ENCODE data around the gene KIF21B.

Gene KIF21B

GRCh38 chr1:200989337-200989736 is 34.2 kb downstream of the KIF21B start:
- DNase-seq, result no peak

- DNase-seq, result no peak
These were observed 34.8 kb downstream of the KIF21B start for GRCh38 chr1:200988693-200989092.

DNA sequence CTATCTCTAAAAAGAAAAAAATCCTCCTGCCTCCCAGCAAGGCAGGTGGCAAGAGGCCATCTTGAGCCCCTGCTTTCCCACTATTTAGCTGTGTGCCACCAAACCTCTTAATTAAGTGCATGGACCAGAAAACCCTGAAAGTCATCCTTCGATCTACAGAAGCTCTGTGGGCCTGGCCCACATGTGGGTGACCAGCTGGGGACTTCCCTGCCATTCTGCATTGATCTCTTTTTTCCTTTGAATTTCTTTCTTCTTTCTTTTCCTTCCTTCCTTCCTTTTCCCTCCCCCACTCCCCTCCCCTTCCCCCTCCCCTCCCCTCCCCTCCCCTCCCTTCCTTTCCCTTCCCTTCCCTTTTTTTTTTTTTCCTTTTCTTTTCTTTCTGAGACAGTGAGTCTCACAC is 38.0 kb downstream of the KIF21B start:
- no peak for DNase-seq

- no peak for DNase-seq
These were observed 40.4 kb downstream of the KIF21B start for GRCh38 chr1:200983035-200983561.

DNA sequence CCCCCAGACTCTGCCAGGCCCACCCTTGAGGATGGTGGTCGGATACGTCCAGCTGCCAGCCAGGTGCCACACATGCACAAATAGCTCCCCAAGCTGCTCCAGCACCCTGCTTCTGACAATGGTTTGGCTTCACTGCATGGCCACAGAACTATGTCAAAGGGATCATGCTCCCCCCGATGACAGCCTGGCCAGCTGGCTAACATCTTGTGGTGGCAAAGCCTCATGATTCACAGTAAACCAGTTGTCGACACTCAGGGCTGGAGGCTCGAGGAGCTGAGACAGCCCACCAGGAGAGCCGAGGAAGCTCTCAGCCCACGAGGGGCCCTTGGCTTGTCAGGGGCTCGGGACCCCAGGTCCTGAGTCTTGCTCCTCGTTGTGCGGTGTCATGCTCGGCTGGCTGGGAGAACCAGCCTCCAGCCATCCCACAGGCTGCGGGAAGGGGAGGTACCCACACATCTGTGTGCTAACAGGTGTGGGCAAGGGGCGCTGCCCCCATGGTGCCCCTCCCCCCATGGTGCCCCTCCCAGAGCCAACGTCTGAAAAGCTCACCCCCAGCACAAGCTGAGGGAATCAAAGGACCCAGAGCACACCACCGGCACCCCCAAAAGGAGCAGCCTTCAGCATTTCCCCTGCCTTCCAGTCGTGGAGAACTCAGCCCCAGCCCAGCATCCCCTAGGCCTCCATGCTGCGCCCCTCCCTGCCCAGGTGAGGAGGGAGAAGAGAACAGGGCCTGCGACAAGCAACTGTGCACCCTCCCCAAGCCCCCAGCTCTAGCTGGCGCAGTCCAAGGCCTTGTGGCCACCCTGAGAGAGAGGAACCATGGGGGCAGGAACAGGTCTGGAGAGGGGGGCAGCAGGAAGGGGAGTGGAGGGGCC is 41.2 kb downstream of the KIF21B start:
- DNase-seq, result no peak

DNA sequence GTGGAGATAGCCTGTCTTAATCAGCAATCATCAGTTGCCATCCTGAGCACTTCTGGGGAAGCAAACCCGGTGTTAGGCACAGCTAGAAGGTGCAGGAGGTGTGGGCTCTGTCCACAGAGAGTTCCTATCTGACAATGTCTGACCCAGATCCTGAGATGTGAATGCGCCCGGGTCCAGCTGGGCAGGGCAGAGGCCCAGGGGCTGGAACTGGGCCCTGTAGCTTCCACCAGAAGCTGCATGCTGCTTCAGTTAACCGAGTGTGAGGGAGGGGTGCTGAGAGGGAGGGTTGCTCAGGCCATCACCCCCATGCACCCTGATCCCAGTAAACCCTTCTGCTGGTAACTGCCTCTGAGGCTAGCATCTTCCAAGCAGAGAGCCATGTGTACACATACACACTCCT is 42.2 kb downstream of the KIF21B start:
- DNase-seq, result no peak

DNA sequence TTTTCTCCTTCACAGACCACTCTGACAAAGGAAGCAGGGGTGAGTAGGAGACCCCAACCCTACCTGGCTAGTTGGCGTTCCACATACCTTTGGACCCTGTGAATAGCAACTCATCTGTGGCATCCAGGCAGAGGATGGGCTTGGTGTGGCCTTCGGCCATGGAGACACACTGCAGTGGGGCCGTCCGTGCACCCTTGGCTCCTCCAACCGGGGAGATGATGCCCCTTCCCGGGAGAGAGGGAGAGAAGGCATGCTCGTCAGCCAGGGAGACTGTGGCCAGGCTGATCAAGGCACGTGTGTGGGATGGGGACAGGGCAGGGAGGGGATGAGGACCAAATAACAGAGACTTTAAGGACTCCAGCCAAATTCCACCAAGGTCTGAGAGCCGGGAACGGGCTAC is 42.6 kb downstream of the KIF21B start:
- no peak for DNase-seq

DNA sequence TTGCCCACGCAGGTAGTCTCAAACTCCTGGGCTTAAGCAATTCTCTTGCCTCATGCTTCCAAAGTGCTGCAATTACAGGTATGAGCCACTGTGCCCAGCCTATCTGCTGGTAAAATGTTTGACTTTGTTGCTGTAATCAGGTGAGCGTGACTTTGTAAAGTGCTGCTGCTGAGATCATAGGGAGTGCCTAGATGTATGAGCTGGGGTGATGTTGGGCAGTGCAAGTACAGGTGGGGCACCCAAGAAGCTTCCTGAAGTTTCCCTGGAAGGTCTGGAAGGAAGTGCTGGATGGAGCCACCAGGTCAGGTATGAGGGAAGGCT is 43.1 kb downstream of the KIF21B start:
- no peak for DNase-seq

DNA sequence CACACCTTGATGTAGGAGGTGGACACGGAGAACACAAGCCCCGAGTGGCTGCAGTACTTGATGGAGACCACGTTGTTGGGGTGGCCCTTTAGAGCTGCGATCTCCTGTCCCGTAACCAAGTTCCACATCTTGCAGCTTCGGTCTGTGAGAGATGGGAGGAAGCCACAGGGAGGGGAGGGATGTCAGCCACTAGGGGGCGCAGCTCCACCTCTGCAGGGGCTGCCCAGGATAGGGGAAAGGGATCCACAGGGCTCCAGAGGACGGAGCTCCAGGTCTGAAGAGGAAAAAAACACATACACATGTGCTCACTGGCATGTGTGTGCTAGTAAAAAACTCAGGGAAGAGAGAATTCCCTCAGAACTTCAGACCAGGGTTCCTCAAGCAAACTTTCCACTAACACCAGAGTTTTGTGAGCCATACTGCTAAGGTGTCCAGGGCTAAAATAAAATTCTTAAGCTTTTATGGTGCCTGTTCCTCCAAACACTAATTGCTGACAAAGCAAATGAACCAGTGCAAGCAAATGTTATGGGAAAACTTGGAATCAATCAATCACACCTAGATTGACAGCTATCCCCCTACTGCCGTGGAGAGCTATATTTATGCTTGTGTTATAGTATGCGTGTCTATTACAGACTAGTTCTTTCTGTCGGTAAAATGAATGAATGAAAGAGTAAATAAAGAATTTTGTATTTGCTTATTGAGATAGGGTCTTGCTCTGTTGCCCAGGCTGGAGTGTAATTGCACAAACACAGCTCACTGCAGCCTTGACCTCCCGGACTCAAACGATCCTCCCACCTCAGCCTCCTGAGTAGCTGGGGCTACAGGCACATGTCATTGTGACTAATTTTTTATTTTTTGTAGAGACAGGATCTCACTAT is 43.7 kb downstream of the KIF21B start:
- peak; percentile 19 for DNase-seq

DNA sequence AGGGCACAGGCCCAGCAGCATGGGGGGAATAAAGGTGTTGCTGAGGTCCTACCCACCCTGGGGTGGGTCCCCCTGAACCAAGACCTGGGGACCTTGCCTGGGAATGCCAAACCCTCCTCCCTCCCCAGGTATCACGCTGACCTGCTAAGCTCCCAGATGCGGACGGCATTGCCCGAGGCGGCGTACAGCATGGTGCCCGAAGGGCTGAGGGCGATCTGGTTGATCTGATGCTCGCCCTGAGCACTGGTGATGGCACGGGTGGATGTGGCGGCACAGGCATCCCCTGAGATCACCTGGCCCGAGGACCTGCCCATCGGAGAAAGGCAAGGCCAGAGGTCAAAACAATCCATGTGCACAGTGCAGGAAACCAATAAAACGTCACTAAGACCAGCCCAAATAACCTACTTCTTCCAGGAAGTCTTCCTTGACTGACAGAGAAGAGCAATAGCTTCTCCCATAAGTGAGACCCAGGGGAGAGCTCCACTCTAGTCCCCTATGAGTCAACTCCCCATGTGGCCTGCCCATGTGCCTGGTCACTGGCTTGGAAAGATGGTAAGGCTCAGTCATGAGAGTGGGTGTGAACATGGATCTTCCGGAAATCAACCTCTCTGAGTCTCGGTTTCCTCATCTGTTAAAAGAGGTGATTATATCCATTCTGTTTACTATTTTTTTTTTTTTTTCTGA is 46.3 kb downstream of the KIF21B start:
- no peak for DNase-seq

DNA sequence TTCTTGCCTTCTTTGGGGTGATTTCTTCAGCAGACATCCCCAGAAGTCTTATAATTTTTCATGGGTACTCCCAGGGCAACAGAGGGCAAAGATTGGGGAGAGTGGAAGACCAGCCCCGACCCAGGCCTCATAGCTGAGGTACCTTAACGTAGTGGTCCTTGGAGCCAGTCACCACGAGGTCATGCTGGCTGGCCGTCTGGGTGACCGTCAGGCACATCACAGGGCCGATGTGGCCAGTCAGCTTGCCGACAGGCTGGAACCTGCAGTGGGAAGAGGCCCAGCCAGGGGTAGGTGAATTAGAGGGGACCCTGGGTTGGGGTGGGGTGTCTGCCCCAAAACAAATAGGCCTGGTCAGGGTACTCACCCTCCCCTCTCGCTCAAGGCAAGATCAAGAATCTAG is 46.9 kb downstream of the KIF21B start:
- DNase-seq, result no peak

- no peak for DNase-seq
These were observed 48.1 kb downstream of the KIF21B start for GRCh38 chr1:200975458-200975857.

DNA sequence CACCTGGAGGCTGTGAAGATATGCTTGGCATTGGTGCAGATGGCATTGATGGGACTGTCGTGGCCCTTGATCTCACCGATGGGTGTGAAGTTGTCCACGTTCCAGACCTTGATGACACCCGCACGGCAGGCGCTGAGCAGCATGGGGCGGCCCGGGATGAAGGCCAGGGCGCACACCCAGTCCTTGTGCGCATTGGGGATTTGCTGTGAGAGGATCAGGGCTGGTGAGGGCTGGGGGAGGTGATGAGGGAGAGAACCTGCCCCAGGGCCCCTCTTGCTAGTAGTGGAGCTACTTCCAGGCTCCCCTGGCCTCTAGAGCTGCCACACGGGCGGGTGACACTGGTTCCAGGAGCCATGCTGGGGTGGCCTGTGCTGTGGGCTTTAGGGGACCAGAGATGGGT is 48.8 kb downstream of the KIF21B start:
- DNase-seq, result no peak

DNA sequence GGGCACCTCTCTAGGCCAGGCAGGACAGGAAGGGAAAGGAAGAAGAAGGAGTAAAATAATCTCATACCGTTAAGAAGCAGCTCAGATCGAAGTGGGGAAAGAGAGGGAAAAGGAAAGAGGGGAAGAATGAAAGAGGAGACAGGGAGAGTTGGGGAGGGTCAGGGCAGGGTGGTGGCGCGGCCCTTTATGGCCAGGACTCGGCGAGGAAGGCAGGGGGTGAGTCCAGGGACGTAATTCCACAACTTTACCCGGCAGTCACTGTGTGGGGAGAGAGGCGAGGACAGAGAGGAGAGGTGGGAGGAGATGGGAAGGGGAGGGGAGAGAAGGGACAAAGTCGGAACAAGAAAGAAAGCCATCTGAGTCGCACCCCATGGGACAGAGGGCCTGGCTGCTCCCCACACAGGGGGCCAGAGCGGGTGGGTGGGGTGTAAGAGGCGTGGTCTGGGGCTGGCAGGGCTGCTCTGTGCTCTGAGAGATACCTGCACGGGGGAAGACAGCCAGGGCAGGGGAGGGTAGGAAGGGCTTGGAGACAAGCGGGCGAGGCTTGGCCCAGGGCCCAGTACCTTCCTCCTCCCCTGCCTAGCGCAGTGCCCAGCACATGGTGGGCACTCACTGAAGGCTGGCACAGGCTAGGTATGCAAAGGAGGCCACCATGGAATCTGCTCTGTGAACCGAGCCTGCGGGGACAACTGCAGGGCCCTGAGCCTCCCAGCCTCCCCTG is 49.4 kb downstream of the KIF21B start:
- no peak for DNase-seq

DNA sequence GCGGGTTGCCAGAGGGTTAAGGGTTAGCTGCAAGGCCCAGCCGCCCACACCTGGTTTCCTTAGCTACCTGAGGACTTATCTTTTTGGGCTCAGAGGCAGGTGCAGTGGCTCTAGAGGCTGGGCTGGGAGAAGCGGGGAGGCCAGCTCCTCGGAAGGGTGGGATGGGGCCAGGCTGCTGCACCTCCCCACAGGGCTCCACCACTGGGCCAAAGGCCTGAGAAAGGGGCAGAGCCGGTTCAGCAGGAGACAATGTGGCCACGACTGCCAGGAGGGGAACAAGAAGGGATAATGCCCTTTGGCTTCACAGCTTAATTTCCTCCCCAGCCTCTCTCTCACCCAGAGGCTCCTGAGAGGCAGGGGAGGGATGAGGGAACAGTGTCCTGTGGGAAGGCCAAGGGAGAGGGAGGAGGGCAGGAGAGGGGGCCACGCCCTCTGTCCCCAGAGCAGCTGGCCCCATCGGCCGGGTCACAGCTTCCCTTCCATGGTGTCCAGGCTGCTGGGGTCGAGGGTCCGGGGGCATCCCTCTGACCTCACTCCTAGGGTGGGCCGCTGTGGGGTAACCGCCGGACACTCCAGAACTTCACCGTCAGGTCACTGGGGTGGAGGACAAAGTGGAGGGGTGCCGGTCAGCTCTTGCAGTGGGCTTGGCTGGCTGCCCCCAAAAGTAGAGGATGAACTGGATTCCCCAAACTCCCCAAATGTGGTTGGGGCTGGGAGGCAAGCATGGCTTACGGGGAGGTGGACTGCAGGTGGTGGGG is 50.4 kb downstream of the KIF21B start:
- no peak for DNase-seq

- no peak for DNase-seq
These were observed 51.4 kb downstream of the KIF21B start for GRCh38 chr1:200971955-200972711.

DNA sequence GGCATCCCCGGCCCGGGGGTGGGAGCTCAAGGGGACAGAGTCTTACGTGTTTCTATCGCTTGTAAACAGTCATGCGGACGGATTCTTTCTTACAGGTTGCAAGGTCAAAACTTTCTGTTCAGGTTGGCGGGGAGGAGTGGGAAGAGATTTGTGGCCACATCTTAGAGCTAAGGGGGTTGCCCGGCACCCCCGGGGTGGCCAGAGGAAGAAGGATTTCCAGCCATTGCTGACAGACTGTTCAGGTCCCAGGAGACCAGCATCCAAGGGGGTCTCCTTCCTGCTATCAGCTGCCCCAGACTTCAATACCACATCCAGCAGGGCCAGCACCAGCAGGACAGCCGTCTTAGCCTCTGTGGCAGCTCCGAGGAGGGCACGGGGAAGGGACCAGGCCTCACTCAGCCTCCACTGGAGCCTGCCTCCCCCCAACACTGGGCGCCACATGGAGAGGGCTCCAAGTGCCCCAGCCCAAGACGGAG is 52.0 kb downstream of the KIF21B start:
- no peak for DNase-seq

DNA sequence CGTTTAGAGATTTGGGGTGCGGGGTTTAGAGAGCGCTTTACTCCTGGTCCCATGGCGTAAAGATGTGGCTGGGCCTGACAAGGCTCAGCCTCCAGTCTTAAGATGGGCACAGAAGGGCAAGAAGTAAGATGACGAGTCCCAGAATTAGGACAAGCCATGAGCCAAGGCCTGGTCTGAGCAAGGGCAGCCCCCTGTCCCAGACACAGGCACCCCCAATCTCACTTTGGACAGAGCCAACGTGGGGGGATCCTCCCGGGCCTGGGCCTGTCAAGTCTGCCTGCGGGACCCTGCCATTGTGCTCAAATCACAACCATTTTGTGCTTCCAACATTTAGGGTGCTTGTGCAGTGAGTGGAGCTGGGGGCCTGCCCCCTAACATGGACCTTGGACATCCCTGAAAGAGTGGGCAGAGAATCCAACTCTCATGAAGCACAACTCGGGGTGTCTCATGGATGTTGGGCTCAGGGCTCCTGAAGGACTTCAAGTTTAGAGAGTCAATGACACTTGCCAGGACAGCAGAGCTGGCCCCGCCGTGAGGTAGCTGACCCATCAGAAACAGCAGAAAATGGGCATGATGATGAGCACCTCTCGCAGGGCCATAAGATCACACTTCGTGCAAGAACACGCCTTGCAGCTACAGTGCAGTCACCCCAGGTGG is 52.6 kb downstream of the KIF21B start:
- DNase-seq, result no peak

DNA sequence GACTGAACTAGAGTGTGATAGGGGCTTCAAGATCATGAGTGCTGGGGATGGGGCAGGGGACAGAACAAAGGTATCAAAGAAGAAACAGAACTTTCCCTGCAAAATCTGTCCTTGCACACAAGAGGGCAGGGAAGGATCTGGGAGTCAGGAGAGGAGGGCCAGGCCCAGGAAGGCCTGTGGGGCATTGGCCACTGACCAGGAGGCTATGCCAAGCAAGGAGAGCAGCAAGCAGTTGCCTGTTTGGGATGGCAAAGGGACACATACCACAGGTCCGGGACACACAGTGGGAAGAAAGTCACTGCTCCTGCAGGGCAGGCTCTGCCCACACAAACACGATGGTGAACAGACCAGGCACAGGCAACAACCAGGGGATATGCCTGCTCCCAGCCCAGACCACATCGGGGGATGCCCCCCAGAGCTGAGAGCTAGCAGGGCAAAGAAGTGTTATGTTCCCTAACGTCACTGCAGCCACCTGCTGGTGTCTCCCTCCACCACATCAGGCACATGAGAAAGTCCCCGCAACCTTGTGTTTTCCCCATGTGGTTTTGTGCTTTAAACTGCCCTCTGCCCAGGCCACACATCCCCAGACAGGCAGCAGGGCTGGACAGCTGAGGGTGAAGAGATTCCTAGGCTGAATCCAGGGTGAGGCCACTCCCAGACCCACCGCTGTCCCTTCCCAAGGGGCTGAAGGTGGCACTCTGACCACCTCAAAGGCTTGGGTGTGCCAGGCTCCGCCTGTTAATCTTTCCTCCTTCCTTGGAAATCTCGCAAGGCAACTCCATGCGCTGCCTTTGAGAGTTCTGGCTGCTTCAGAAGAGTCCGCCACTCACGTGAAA is 53.6 kb downstream of the KIF21B start:
- DNase-seq, result no peak
